Fibroblast of skin of left quadriceps (primary cell): ENCODE data around the gene XPO5.

ENCODE experiments used
- DNase-seq, 2 experiments: peaks; one replicate each; pipeline ENCODE4 v3.0.0-alpha.2; 2013; ENCODE audit warnings: low read depth in 2 of 2

The XPO5 gene

GRCh38 chr6:43472515-43472914 lies 103.3 kb downstream of the XPO5 start:
- DNase-seq: no peak
